GM18873 (cell line): ENCODE data around the gene HOXA13.

ENCODE experiments used
- ATAC-seq: cut with Tn5 transposase; IDR thresholded peaks from one replicate; pipeline ENCODE4 v1.9.1; 2021; ENCODE audit warnings: mild to moderate bottlenecking, moderate library complexity, moderate number of reproducible peaks; ENCODE audit not compliant: unreplicated experiment, low FRiP score

Gene HOXA13

DNA sequence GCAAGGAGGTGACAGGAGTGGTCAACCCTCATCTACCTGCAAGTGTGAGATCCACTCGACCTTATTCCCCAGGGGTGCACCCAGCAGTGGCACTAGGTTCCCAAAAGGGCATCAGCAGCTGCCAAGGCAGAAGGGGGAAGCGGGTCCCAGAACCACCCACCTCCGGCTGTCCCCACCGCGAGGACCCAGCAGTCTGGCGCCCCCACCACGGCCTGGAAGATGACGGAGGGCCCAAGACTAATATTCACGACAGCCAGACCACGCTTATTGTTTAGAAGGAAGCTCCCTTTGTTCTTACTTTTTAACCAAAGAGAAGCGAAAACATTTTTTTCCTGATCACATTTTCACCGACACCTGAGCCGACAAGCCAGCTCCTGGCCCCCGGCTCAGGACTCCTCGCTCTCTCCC, 39.1 kb upstream of the HOXA13 start:
- no peak for ATAC-seq

DNA sequence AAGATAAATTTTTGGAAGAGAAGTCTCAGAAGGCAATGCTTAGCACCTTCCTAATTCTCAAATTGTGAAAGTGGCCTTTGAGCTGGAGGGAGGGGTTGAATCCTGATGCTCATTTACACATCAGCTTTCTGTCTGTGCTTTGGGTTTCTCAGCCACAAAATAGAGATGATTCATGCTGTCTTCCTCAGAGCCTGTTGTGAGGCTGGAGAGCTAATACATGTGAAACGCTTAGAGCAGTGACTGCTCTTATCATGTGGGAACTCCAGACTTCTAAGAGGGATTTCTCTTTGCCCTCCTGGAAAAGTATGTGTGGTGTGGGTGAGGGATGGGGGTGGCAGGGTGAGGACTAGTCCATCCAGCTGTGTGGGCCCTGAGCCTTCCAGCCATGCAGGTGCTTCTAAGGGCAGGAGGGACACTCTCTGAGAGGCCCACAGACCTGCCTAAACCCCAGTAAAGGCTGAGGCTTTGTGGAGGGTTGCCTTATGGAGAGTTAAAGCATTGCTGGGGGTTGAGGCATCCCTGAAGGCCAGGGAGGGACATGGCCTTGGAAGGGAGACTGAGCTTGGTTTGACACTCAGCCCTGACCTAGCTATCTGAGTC, 37.9 kb upstream of the HOXA13 start:
- no peak for ATAC-seq

DNA sequence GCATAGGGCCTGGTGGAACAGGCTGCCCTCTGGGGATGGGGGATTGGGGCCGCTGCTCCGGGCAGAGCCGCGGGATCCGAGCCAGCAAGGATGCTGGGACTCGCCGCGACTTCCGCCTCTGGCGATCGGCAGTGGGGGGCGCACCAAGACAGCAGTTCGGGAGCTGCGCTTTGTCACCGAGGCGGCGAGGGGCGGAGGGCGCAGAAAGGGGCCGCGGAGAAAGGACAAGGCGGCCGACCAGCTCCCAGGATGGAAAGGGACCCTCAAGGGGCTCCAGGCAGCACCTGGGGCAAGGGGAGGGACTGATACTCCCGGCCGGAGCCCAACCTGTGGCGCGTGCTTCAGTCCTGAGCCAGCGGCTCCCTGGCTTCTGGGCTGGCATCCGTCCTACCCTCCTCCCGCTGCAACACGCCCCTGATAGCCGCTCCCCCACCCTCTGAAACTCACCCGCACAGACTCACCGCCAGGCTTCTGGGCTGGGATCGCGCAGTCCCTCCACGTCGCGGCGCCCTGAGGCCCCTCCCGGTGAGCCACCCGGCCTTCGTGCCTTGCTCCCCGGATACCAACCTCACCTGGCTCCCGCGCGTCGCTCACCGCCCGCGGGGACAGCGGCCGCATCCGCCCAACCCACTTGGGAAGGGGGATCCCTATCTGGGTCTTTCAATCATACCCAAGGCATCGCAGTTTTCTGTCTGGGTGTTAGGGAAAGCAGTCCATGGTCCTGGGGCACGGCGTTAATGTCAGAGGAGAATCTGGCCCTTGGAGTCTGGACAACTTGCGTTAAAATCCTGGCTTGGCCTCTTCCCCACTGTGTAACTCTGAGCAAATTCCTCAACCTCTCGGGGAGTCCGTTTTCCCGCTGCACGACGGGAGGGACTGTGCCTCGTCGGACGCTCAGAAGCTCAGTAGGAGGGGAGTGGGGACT, 35.8 kb upstream of the HOXA13 start:
- ATAC-seq = no peak

DNA sequence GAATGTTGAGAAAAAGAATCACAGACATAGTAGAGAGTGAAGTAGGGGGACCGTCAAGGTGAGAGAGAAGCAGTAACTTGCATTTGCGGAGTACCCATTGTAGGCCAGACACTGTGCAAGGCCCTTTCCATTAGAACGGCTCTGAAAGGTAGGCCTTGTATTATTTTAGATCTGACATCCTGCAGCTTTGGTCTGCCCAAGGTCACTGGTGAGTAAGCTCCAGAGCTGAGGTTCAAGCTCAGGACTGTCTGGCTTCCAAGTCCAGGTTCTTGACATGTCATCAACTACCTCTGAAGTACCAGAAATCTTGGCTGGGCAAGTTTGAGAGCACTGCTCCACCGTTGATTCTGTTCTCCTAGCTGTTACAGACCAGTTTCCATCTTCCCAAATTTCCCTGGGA, 29.6 kb upstream of the HOXA13 start:
- ATAC-seq = no peak

DNA sequence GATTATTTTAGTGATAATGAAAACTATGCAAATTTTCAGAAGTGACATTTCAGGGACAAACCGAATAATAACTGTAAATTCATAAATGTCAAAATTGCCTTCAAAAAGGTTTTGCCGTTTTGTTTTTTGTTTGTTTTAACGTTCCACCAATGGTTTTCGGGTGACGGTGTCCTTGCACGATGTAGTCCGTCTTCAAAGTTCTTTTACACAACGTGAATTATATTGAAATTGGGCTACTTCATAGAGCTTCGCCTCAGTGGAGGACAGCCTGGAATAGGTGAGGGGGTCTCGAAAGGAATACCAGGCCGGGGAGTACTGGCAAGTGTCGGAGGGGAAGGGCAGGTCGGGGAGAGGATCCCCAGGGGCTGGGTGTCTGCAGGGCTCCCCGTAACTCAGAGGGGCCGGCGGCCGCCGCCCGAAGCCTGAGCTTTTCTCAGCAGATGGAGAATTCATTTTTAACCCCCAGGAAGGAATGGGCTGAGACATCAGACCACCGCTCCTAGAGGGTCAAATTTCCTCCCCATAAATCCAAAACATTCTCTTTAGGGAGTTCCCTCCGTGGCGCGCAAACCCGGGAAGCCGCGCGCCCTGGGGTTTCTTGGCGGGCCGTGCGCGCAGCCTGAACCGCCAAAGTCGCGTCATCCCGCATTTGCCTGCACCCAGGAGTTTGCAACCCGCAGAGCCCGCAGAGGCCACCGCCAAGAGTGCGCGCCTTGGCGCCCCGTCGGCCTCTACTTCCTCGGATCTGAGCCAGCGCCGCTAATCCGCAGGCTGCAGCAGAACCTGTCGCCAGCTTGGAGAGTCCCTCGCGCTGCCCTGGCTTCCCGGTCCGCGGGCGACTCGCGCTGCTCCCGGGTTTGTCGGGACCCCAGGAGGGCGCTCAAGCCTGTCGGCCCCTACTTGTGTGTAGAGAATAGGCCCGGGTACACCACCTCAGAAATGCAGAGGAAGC, 25.4 kb upstream of the HOXA13 start:
- ATAC-seq = no peak

DNA sequence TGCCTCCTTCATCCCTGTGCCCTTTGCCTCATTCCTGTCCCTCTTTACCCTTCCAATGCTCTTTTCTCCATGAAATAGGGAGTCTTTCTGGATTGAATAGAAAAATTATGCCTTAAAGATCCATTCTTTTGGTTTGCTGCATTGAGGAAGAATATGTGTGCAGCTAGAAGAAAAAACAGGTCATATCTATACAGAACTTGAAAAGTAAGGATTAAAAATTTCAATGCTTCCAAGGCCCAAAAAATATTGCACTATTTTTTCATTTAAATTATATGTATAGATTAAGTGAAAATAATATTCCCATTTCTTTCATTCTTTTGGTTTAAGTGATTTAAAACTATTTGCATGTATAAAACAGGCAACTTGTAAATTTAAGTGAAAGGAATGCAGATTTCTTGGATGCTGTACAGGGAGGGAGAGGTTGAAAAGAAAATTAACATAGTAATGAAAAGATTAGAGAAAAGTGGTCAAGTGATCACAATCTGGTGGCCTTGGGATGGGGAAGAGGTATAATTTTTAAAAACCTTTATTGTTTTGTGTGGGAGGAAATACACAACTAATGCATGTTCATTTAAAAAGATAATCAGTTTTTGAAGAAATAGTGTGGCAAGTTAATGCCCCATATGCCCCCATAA, 24.2 kb upstream of the HOXA13 start:
- no peak for ATAC-seq

DNA sequence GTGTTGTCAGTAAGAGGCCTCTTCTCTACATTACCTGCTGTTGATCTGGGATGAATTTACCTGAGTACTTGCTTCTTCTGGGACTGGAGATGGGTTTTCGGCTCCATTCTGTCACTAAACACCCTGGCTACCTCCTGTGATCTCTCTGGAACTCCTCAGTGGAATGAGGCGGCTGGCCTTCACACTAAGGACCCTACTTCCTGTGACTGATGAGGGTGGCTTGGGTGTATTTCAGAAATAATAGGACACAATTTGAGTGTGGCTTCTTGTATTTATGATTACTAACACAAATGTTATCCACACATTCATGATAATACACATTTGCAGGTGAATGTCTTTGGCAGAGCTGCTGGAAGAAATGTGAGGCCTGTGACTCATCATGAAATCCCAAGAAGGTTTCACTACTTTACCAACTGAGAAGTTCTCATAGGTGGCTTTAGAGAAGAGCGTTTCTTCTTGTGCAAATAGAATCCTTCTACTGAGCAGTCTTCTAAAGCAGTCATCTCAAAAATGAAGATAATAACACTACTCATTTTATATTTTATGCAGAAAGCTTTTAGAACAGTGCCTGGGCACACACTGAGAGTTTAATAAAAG, 21.4 kb upstream of the HOXA13 start:
- no peak for ATAC-seq

DNA sequence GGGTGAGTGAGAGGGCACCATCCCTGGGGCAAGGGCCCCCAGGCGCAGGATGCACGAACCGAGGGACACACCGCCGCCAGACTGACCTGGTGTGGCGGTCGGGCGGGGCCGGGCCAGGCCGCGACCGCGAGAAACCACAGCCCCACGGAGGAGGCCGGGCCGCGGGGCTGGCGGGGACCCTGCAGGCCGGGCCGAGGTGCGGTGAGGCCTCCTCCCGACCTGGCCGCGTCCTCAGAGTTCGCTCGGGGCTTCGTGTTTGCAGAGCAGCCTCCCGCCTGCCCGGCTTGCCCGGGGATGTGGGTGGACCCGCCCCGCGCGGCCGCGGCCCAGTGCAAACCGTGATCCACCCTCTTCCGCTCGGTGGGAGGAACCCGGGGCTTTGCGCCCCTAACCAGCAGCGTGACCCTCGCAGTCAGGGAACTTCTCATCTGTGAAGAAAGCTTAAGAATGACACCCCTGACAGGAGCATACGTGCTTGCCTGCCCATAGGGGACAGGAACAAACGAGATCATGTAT, 20.6 kb upstream of the HOXA13 start:
- no peak for ATAC-seq

DNA sequence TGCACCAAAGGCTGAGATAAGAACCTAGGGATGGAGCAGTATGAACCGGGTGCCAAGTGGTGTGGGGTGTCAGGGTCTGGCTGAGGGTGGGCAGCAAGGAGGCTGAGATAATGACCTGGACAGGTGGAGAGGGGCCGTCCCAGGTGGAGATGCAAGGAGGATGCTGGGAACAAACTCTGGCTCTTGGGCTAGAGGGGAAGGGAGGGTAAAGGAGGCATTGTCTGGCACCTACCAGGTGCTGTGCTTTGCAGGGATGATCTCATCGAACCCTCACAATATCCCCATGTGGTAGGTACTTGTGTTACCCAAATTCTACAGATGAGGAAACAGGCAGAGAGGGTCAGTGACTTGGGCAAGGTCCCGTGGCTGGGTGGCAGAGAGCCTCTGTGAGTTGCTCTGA, 19.9 kb upstream of the HOXA13 start:
- ATAC-seq = no peak

DNA sequence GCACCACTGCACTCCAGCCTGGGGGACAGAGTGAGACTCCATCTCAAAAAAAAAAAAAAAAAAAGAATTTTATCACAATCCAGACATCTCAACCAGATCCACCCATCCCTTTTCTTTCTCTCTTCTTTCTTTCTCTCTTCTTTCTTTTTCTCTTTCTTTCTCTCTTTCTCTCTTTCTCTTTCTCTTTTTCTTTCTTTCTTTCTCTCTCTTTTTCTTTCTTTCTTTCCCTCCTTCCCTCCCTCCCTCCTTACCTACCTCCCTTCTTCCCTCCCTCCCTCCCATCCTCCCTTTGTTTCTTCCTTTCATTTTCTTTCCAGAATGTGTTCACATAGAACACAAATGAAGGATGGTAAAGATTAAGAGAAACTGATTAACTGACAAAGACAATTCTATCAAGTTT, 18.1 kb upstream of the HOXA13 start:
- no peak for ATAC-seq

DNA sequence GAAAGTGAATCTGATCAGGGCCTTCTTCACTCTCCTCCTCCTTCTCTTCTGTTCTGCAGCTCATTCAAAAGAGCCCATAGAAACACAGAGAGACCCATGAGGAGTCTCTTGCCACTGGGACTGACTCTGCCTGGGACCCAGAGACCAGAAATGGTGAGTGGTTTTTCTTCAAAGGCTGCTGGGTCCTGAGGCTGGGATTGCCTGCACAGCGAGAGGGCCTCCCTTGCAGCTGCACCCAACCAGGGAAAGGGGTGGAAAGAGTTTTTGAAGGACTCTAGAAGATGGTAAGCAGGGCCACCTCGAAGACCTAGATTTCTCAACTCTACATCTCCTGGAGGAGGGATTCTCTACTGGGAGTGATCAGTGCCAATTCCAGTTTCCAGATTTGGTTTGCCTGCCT, 15.5 kb upstream of the HOXA13 start:
- no peak for ATAC-seq

DNA sequence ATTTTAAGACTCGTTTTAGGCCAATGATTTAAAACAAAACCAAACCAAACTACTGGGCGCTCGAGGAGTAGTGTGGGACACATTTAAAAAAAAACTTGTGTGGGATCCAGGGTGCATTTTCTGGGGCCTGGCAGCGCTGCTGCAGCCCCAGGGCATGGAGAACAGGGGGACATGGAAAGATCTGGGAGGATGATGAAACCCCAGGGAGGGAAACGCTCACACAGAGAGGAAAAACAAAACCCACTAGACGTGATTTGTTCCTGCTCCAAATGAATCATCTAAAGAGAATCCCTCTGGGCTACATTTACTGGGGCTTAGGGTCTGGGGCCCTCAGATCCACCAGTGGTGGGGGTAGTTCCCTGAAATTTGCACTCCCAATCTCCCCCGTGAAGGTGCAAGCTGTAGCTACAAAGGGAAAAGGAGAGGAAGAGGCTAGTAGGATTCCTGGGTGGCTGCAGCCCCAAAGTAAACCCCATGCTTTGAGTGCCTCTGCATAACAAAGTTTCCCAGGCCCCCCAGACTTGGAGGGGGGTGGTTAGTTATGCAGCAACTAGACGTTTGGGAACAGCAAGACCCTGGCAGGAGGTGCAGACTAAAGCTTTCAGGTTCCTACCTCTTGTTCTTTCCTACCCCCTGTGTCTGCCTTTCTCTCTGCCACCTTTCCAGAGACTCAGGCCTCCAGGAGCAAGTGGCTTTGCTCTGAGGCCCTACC, 14.5 kb upstream of the HOXA13 start:
- no peak for ATAC-seq

DNA sequence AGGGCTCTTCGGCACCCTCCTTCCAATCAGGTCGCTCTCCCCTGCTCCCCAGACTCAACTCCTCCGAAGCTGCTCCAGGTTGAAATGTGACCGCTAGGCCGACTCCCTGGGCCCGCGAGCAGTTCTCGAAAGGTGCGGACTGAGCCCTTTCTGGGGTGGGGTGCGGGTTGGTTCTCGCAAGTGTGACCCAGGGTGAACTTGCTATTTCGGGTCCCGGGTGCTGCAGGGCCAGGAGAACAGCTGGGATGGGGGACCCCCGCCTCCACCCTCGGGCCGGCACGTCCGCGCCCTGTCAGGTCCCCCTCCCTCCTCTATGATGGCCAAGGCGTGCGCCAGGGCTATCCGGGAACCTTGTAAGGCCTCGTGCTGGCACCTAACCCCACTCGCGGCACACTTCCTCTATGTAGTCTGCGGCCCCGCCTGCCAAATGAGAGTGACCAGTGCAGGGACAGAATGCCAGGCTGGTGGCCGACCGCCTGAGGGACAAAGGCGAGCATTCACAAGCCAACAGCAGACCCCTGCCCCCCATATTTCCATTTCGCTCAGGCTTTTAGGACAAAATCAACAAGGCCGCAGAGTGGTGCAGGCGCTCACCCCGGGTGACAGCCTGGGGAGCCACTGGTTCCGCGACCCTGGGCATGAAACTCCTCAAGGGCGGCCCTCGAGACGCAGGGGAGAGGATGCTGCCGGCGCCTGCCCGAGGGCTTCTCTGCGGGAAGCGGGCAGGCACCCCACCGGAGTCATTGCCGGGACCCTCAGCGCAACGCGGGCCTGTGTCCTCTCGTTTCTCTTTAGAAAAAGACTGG, 13.7 kb upstream of the HOXA13 start:
- ATAC-seq = no peak

DNA sequence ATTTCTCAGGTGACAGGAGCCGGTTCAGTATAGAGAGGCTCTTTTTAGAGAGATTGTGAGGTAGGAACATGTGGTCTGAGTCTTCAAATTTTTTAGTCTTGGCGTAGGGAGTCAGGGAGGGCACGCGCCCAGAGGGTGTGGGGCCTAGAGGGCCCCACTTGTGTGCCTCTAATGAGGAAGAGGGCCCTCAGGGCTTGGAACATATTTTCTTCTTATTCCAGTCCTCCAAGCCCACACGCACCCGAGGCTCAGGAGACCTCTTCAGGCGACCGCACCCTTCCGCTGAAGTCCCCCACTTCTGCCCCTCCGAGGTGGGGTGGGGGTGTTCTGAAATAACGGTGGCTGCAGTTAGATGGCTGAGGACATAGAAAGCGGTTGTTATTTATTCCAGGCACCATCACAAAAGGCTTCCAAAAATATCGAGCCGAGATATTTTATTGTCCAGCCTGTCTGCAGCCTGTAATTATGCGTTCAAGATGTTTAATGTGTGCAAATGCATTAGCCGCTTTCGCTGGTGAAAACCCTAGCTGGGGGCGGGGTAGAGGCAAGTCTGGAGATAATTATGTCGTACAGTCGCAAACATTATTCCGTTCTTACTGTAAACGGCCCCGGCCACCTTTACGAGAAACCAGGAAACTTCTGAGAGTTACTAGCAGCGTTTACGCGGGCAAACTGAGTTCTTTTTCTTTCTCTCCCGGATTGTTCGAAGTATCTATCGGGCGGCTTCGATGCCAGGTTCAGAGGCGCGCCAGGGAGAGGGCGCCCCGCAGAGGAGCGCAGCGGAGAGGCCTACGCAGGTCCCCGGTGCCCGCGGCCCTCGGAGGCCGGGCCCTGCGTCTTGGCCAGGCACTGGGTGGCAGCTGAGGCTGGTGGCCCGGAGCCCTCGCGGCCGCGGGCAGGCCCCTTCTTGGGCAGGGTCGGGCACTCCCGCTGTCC, 12.9 kb upstream of the HOXA13 start:
- no peak for ATAC-seq

DNA sequence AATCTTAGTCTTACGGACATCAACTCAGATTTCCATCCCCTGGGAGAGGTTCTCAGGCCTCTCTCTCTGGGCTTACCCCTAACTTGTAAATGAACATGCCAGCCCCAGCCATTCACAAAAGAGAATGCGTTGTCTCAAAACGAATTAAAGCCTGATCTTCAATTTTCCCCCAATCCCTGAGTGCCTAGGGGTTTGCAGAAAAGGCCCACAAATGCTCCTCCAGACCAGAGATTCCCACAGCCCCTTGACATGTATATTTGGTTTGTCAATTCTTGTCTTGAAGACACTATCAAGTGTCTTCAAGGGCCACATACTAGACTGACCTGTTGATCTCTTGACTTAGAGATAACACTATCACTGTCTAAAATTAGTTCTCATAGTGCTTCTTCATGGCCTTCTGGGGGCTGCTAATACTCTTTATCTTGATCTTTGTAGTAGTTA, 11.9 kb upstream of the HOXA13 start:
- no peak for ATAC-seq

DNA sequence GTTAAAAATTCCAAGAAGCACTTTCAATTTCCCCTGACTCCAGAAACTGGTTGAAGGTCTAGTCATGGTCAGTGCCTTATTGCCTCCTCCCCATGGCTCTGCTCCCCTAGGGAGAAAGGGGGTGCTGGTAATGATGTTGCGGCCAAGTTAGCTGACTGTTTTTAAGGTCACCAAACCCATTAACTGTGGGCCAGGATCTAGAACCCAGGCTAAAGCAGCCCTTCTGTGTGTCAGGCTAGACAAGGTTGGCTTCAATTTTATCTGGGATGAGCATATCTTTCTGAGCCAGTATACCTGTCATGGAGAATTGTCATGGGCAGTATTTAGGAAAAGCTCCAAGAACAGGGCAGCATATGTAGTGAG, 11.2 kb upstream of the HOXA13 start:
- ATAC-seq = no peak

DNA sequence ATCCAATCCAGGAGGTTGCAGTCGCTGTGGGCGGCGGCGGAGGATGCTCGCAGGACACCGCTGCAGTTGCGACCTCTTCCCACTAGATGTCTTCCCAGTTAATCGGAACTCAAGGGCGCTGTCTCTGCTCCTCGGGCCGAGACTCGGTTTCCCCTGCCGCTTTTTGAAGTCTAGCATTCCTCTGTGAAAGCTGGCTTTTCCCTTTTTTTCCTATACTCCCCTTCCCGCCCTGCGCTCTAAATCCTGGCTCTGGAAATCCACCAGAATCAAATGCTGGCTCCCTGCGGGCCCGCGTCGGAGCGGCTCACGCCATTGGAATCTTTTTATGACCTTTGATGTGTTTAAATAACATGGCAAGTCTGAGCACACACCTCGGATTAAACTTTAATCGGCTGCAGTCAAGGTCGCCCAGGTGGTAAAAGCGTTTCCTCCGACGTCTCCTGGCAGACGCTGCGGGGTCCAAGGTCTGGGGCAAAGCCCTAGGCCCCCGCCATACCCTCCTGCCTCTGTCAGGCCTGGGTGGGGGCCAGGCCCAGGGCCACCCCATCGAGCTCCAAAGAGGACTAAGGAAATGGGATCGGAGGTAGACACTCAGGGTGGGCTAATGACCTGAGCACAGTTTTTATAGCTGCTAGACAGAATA, 10.7 kb upstream of the HOXA13 start:
- ATAC-seq = no peak
